AG04449 (cell line): Measurements from ENCODE around the gene NDUFAB1.

Experiments
- CTCF ChIA-PET: fragments of 350-600 bp; formaldehyde crosslinking; extraction: SDS; loops from one replicate; lab custom pipeline; 2021; ENCODE audit warnings: antibody characterized with exemption; lab: Yijun Ruan, JAX
- POLR2A ChIA-PET: fragments of 400-600, 350-600 bp; formaldehyde crosslinking; extraction: SDS; loops from one replicate; lab custom pipeline; 2020; ENCODE audit warnings: antibody characterized with exemption, inconsistent platforms; lab: Yijun Ruan, JAX
- DNase-seq: peaks from one replicate; pipeline ENCODE4 v3.0.0-alpha.2; 2010; ENCODE audit warnings: low read depth, low spot score
- H3K4me3 ChIP-seq: 2 replicates; pipeline ENCODE4 v1.5.1; 2011; ENCODE audit warnings: low read depth, mild to moderate bottlenecking, control low read depth, low read length
- TF ChIP-seq, protein P1 (sequence below): IDR thresholded peaks from one replicate; pipeline ENCODE4 v1.5.1; 2011; ENCODE audit warnings: mild to moderate bottlenecking, moderate library complexity, low read length, control low read depth, inconsistent platforms; ENCODE audit not compliant: insufficient read depth; ENCODE audit errors: missing control alignments

NDUFAB1 gene

DNA sequence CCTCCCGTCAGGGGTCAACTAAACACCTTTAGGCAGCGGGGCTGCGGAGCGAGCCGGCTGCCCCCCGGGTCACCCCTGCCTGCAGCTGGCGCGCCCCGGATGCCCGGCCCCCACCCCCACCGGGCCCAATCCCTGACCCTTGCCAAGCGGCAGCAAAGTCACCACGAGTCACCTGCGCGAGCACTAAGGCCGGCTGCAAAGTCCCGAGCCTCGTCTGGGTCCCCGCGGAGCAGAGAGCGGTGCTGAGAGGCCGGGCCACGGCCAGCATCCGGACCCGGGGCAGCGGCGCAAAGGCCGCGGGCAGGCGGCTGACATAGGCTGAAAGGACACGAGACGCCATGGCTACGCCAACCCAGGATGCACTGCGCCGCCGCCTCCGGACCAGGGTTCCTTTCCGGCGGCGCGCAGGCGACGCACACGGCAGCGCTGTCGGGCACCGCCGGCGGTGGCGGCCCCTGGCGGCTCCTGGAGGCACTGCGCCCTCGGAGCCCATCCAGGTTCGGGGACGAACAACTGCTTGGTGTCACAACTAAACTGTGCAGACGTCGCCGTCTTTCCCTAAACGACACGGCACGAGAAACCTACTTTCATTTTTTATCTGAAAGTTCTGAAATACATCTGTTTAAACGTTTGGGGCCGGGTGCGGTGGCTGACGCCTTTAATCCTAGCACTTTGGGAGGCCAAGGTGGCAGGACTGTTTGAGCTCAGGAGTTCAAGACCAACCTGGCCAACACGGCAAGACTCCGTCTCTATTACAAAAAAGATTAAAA lies at the start of gene NDUFAB1:
NDUFAB1 (minus strand) TSS at position 366 of the 770 bp plus-strand sequence; CDS start at position 340, 26 bp downstream.
- CTCF ChIA-PET, result interaction anchor here (0.5 to 3.3 kb wide), 27 partner anchors 8 to 983 kb away, joined by 3 to 25 read pairs (median 5); partner anchors contain the start of genes DCTN5, EARS2, PALB2 and UBFD1
- POLR2A ChIA-PET, result no interaction called here
- DNase-seq, result no peak
- TF ChIP-seq, protein P1, sequence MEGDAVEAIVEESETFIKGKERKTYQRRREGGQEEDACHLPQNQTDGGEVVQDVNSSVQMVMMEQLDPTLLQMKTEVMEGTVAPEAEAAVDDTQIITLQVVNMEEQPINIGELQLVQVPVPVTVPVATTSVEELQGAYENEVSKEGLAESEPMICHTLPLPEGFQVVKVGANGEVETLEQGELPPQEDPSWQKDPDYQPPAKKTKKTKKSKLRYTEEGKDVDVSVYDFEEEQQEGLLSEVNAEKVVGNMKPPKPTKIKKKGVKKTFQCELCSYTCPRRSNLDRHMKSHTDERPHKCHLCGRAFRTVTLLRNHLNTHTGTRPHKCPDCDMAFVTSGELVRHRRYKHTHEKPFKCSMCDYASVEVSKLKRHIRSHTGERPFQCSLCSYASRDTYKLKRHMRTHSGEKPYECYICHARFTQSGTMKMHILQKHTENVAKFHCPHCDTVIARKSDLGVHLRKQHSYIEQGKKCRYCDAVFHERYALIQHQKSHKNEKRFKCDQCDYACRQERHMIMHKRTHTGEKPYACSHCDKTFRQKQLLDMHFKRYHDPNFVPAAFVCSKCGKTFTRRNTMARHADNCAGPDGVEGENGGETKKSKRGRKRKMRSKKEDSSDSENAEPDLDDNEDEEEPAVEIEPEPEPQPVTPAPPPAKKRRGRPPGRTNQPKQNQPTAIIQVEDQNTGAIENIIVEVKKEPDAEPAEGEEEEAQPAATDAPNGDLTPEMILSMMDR, result peak; percentile 88
- H3K4me3 ChIP-seq, result peak within 1 kb of the TSS; percentile 95

DNA sequence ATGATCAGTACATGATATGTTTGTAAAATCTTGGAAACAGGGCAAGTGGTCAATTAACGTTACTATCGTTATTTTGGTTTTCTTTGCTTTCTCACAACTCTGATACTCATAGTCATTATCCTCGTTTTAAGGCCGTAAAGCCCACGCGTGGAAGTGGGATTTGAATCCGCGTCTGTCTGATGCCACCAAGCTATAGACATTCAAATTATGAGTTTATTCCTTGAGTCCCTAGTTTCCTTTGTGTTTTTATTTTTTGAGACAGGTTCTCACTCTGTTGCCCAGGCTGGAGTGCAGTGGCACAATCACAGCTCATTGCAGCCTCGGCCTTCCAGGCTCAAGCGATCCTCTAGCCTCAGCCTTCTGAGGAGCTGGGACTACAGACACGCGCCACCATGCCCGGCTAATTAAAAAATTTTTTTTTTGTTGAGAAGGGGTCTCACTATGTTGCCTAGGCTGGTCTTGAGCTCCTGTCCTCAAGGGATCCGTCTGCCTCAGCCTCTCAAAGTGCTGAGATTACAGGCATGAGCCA lies 46.2 kb upstream of the NDUFAB1 start:
- DNase-seq, result no peak
- TF ChIP-seq, protein P1, result no peak
- POLR2A ChIA-PET, result interaction anchor here (0.9 kb wide), 2 partner anchors 13 to 23 kb away, joined by 3 read pairs; no protein-coding TSS in a partner anchor
- CTCF ChIA-PET, result interaction anchor here (0.9 to 1.4 kb wide), 3 partner anchors 25 to 207 kb away, joined by 3 to 5 read pairs (median 3); partner anchors contain the start of gene PLK1
- H3K4me3 ChIP-seq, result peak overlapping the region; percentile 99

DNA sequence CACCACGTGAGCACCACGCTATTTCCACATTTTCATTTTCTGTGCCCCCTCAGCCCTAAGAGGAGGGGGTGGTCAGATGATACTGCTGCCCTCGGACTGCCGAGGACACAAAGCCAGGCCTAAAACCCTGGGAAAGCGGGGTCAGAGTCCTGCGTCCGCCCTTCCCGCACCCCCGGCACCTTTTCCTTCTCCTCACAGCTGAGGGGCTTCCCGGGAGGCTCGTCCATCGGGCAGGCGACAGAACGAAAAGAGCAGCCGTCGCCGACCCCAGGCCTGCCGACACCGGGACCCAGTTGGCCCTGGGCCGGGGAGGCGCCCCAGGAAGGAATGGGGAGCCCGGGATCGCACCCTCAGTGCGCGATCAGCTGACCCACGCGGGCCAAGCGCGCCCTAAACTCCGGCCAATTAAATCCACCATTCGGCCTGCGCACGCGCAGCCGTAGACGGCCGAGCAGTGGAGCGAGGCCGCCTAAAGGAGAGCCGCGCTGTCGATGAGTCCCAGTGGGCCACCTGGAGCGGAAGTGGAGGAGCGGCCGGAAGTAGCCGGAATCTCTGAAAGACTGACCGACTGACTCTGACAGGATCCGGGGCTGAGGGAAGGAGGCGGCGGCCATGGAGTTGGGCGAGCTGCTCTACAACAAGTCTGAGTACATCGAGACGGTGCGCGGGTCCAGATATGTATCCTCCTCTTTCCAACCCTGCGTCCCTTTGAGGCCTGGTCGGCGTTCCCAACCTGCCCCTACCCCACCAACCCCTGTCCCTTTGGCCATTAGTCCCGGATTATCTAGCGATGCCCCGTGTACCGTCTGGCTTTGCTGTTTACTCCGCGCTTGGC lies 45.0 kb upstream of the NDUFAB1 start, which contains the start of the genes DCTN5 and PALB2:
DCTN5 (plus strand) TSS at position 536 of the 835 bp plus-strand sequence; CDS start at position 613, 77 bp downstream.
PALB2 (minus strand) TSS at position 380 of the 835 bp plus-strand sequence; CDS start at position 227, 153 bp downstream.
- TF ChIP-seq, protein P1, result no peak
- ChIA-PET POLR2A (interaction anchor here (0.7 to 1.3 kb wide), 3 partner anchors 10 to 24 kb away, joined by 3 to 6 read pairs (median 3); no protein-coding TSS in a partner anchor), CTCF (interaction anchor here (1.1 to 1.7 kb wide), 3 partner anchors 37 to 82 kb away, joined by 4 to 10 read pairs (median 5); partner anchors contain the start of genes NDUFAB1 and PLK1)
- DNase-seq, result peak; percentile 51
- peak within 1 kb of the TSS; percentile 99 for H3K4me3 ChIP-seq

DNA sequence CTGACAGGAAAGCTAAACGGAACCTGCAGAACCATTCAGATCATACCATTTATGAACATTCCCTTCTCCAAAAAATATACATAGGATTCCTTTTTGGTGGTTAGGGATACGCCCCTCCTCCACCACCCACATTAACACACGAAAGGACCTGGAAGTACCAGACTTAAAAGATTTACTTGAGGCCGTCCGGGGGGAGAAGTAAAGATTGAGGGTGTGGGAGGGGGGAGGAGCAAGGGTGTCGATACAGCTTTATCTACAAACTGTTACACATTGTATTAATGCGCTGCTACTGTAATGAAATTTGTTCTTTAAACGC lies 44.5 kb upstream of the NDUFAB1 start:
- peak overlapping the region; percentile 99 for H3K4me3 ChIP-seq
- TF ChIP-seq, protein P1, result no peak
- CTCF ChIA-PET, result interaction anchor here (1.7 kb wide), 1 partner anchor 43 kb away, joined by 10 read pairs; the partner anchor contains the start of gene NDUFAB1
- POLR2A ChIA-PET, result interaction anchor here (1.3 kb wide), 2 partner anchors 11 to 16 kb away, joined by 3 to 6 read pairs; no protein-coding TSS in a partner anchor
- no peak for DNase-seq

DNA sequence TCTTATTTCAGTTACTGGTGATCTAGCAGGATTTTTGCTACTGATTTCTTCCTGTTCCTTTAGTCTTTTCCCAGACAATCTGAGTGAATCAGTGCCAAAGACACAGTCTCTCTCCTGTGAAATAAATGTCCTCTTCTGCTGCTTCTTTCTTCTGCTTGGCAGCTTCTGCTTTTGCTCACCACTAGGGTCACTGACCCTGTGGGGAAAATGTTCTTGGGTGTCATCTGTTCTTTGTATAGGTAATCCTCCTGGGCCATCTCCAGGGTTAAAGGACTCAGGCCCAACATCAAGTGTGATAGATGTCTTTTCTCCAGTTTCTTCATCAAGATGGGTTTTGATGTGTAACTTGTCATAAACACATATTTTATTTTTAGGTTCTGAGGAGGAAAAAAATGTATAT lies 39.8 kb upstream of the NDUFAB1 start:
- no peak overlapping the region for H3K4me3 ChIP-seq
- TF ChIP-seq, protein P1, result no peak
- CTCF ChIA-PET, result no interaction called here
- POLR2A ChIA-PET, result no interaction called here
- DNase-seq, result no peak
